ENCODE results near the gene SCAANT1.

SCAANT1 gene

DNA sequence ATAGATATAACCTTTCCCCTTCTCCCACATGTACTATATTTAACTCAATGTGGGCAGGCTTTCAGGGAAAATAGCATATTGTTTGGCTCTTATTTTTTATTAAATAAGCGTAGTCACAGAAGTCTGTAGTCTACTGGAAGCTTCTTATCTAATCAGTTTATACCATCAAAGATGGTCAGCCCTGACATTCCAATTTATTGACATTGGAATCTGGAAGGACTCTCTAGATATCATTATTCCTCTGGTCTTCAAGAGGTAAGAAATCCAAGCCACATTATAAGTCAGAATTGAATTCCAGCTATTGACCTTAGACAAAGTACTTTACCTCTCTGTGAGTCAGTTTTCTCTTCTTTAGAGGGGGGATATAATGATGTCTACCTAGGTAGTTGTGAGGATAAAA, 38.5 kb upstream of the SCAANT1 start:
- Histone ChIP-seq H3K9me2 (ENCODE audit: low read depth, low read length) (no peaks in the 10 kb centered on the region), H2AFZ (ENCODE audit: low read length) (no peak overlapping the region), H3F3A (ENCODE audit: insufficient read depth, low read length) (no peaks in the 10 kb centered on the region), H3K4me2 (ENCODE audit: low read length) (no peak overlapping the region), H3K4me1 (ENCODE audit: insufficient read depth, low read length, severe bottlenecking) (peaks cover 9% of the 10 kb centered on the region), H3K4me3 (ENCODE audit: low read depth, low read length, poor library complexity, severe bottlenecking) (no peak overlapping the region), H3K36me3 (ENCODE audit: insufficient read depth, low read length) (peaks cover 20% of the 10 kb centered on the region; the same call in 1 of the 2 replicates), H3K27ac (ENCODE audit: low read depth, low read length, poor library complexity, severe bottlenecking) (no peak overlapping the region), H4K20me1 (ENCODE audit: insufficient read depth, low read length) (no peaks in the 10 kb centered on the region), H3K27me3 (ENCODE audit: insufficient read depth, low read length) (no peaks in the 10 kb centered on the region), H3K79me2 (ENCODE audit: insufficient read depth, low read length) (no peaks in the 10 kb centered on the region), H3K9me3 (ENCODE audit: low read length) (no peaks in the 10 kb centered on the region), H3K9ac (ENCODE audit: low read length) (no peak overlapping the region)
- TF ChIP-seq EZH2 (IDR thresholded peaks at IDR 0.05; ENCODE audit: borderline replicate concordance, low read length): no peak
- TF ChIP-seq CTCF (IDR thresholded peaks at IDR 0.05; ENCODE audit: low read length): no peak

GRCh38 chr3:63949005-63949404, 36.8 kb upstream of the SCAANT1 start:
- Histone ChIP-seq H3K4me2 (ENCODE audit: low read length) (no peak overlapping the region), H3K4me3 (ENCODE audit: low read depth, low read length, poor library complexity, severe bottlenecking) (no peak overlapping the region), H3K9me2 (ENCODE audit: low read depth, low read length) (no peaks in the 10 kb centered on the region), H3K9me3 (ENCODE audit: low read length) (no peaks in the 10 kb centered on the region), H3K9ac (ENCODE audit: low read length) (no peak overlapping the region), H3K4me1 (ENCODE audit: insufficient read depth, low read length, severe bottlenecking) (no peaks in the 10 kb centered on the region), H4K20me1 (ENCODE audit: insufficient read depth, low read length) (no peaks in the 10 kb centered on the region), H2AFZ (ENCODE audit: low read length) (no peak overlapping the region), H3K27ac (ENCODE audit: low read depth, low read length, poor library complexity, severe bottlenecking) (no peak overlapping the region), H3K36me3 (ENCODE audit: insufficient read depth, low read length) (peaks cover 18% of the 10 kb centered on the region; the same call in 1 of the 2 replicates), H3K79me2 (ENCODE audit: insufficient read depth, low read length) (no peaks in the 10 kb centered on the region), H3K27me3 (ENCODE audit: insufficient read depth, low read length) (no peaks in the 10 kb centered on the region), H3F3A (ENCODE audit: insufficient read depth, low read length) (no peaks in the 10 kb centered on the region)
- TF ChIP-seq EZH2 (IDR thresholded peaks at IDR 0.05; ENCODE audit: borderline replicate concordance, low read length) (no peak), CTCF (IDR thresholded peaks at IDR 0.05; ENCODE audit: low read length) (no peak)

DNA sequence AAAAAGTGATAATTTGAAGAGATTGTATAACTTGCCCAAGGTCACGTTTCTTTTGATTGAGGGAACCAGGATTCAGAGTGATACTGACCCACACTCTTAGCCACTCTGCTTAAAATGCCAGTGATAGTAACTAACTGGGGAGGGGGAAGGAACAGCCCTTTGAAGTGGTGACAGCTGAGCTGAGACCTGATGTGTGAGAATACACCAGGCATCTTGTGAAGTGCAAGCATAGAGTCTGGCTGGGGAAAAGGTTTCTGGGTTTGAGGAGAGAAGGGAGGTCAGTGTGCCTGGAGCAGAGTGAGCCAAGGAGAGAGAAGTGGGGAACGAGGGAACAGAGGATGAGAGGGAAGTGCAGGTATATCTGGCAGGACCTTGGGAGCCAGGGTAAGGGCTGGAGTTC, 35.4 kb upstream of the SCAANT1 start:
- H3F3A ChIP-seq (ENCODE audit: insufficient read depth, low read length): no peaks in the 10 kb centered on the region
- H3K9me3 ChIP-seq (ENCODE audit: low read length): no peaks in the 10 kb centered on the region
- H3K4me2 ChIP-seq (ENCODE audit: low read length): no peak overlapping the region
- H4K20me1 ChIP-seq (ENCODE audit: insufficient read depth, low read length): no peaks in the 10 kb centered on the region
- H2AFZ ChIP-seq (ENCODE audit: low read length): no peak overlapping the region
- H3K79me2 ChIP-seq (ENCODE audit: insufficient read depth, low read length): no peaks in the 10 kb centered on the region
- no peaks in the 10 kb centered on the region for H3K27me3 ChIP-seq (ENCODE audit: insufficient read depth, low read length)
- no peaks in the 10 kb centered on the region for H3K9me2 ChIP-seq (ENCODE audit: low read depth, low read length)
- peaks cover 14% of the 10 kb centered on the region; the same call in 1 of the 2 replicates for H3K36me3 ChIP-seq (ENCODE audit: insufficient read depth, low read length)
- H3K4me3 ChIP-seq (ENCODE audit: low read depth, low read length, poor library complexity, severe bottlenecking): no peak overlapping the region
- TF ChIP-seq CTCF (IDR thresholded peaks at IDR 0.05; ENCODE audit: low read length): no peak
- no peak for TF ChIP-seq EZH2 (IDR thresholded peaks at IDR 0.05; ENCODE audit: borderline replicate concordance, low read length)
- H3K27ac ChIP-seq (ENCODE audit: low read depth, low read length, poor library complexity, severe bottlenecking): no peak overlapping the region
- H3K9ac ChIP-seq (ENCODE audit: low read length): no peak overlapping the region
- H3K4me1 ChIP-seq (ENCODE audit: insufficient read depth, low read length, severe bottlenecking): no peaks in the 10 kb centered on the region
